Esophagus squamous epithelium (tissue), 4 donors: ENCODE results near the gene CCKAR.

Experiments
- CTCF ChIP-seq, 6 experiments: fragments of 450-650 bp in 4 of 6; fragments of 200-600 bp in 2 of 6; sonication (generic) in 2 of 6; IDR thresholded peaks; one replicate each; pipeline ENCODE4 v1.5.1; 2016 to 2019; ENCODE audit warnings: antibody characterized with exemption in 6 of 6, mild to moderate bottlenecking in 4 of 6, moderate library complexity in 4 of 6
- POLR2A ChIP-seq, 4 donors: fragments of 450-650 bp; IDR thresholded peaks; one replicate each; pipeline ENCODE4 v1.6.1; 2017; ENCODE audit warnings: antibody characterized with exemption in 4 of 4, mild to moderate bottlenecking in 4 of 4, moderate library complexity in 3 of 4

DNA sequence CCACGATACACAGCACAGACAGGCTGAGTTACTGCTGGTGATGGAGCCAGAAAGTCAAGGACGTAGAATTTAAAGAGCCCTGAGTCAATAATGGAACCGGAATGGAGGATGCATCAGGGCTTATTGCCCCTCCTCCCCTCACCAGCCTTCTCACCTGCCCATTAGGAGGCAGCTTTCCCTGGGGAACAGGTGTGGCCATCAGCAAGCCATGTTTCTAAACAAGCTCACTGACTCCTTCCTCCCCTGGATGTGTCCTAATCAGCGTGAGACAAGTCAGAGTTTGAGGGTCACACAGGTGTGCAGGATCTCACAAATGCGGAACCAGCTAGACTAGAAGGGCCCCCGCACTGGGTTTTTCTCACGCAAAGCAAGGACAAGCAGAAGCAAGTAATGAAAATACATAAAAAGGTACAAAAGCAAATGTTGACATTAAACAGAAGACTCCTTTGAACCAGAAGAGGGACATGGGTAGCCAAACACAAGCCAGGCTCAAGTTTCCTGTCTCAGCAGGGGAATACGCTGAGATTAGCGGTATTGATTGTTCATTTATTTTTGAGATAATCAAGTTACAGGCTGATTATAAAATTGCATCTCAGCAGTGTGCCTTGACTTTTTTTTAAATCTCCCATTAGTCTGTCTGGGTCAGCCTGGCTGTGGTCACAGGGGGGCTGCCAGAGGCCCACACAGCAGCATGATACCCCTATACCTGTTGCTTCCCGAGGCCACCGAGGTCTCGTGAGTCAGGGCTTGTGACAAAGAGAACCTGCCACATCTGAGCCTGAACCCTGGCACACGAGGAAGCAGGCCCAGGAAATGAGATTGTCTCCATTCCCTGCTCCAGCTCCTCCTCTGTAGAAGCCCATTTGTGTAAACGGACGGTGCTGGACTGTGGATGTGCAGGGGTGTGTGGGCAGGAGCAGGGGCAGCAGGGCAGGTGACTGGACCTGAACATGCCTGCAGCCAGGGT, 37.4 kb downstream of the CCKAR start:
- TF ChIP-seq CTCF (IDR thresholded peaks at IDR 0.05) (no peak), POLR2A (IDR thresholded peaks at IDR 0.05) (no peak)
